A549 (cell line): Measurements from ENCODE around the gene CDH16. TPM values are rescaled to one million over a fixed set of nuclear protein-coding genes. Genes with fewer than 3 reads are reported as not detected.

Source experiments
- ATAC-seq, 2 experiments: fragments of 200-7000 bp in 1 of 2; fragments of >200 bp in 1 of 2; cut with Nextera tagmentation in 1 of 2; cut with Tn5 transposase in 1 of 2; 3 replicates each; pipeline versions ENCODE4 v1.8.0 to v1.9.1; 2018 to 2020; ENCODE audit warnings: mild to moderate bottlenecking in 1 of 2, moderate library complexity in 1 of 2
- CTCF ChIA-PET: fragments of 300-600 bp; sonication (Branson Sonifier 250); formaldehyde crosslinking; extraction: SDS; loops from one replicate; lab custom pipeline; 2021; ENCODE audit warnings: antibody characterized with exemption, inconsistent platforms; lab: Yijun Ruan, JAX
- POLR2A ChIA-PET: fragments of 350-600 bp; formaldehyde crosslinking; extraction: SDS; loops from one replicate; lab custom pipeline; 2021; ENCODE audit warnings: antibody characterized with exemption, inconsistent platforms; lab: Yijun Ruan, JAX
- DNase-seq, 2 experiments: peaks; one replicate each; pipeline versions ENCODE4 v3.0.0 to v3.0.0-alpha.2; 2011 to 2016; ENCODE audit warnings: low read depth in 1 of 2, low spot score in 1 of 2
- FAIRE-seq: peaks from 2 replicates; lab custom pipeline; 2011; peaks lifted over from hg19 to GRCh38; lab: Jason Lieb, UNC
- H3K27ac ChIP-seq, 2 experiments: fragments of >200 bp; sonication (Bioruptor Twin); formaldehyde crosslinking; 3 replicates each; pipeline ENCODE4 v1.5.1; 2016 to 2017
- H3K4me1 ChIP-seq: fragments of >200 bp; sonication (Bioruptor Twin); formaldehyde crosslinking; 3 replicates; pipeline ENCODE4 v1.6.1; 2016
- H3K4me2 ChIP-seq: fragments of >200 bp; sonication (Bioruptor Twin); formaldehyde crosslinking; 3 replicates; pipeline ENCODE4 v1.6.1; 2016
- H3K4me3 ChIP-seq: fragments of >200 bp; sonication (Bioruptor Twin); formaldehyde crosslinking; 3 replicates; pipeline ENCODE4 v1.5.1; 2016
- H3K9me3 ChIP-seq: fragments of >200 bp; sonication (Bioruptor Twin); formaldehyde crosslinking; 3 replicates; pipeline ENCODE4 v1.6.1; 2016
- ELK1 ChIP-seq: fragments of 150-350 bp; IDR thresholded peaks from 2 replicates; pipeline ENCODE4 v1.6.1; 2014; ENCODE audit warnings: low read depth, mild to moderate bottlenecking, low read length
- HEYL ChIP-seq: fragments of 250-450 bp; sonication (Bioruptor Pico); IDR thresholded peaks from 2 replicates; pipeline ENCODE4 v1.8.0; 2021; ENCODE audit warnings: mild to moderate bottlenecking, moderate library complexity
- HOXA7 ChIP-seq: fragments of 250-450 bp; sonication (Bioruptor Pico); IDR thresholded peaks from 2 replicates; pipeline ENCODE4 v1.5.0; 2020; ENCODE audit warnings: mild to moderate bottlenecking, moderate library complexity
- HOXB13 ChIP-seq: fragments of 250-450 bp; sonication (Bioruptor Pico); IDR thresholded peaks from 2 replicates; pipeline ENCODE4 v1.5.0; 2020; ENCODE audit warnings: low read depth, mild to moderate bottlenecking, moderate library complexity
- KDM1A ChIP-seq: fragments of 200-600 bp; sonication (generic); IDR thresholded peaks from 2 replicates; pipeline ENCODE4 v1.6.1; 2016; ENCODE audit warnings: low read depth, mild to moderate bottlenecking
- KDM5A ChIP-seq: fragments of 200-600 bp; sonication (generic); IDR thresholded peaks from 2 replicates; pipeline ENCODE4 v1.6.1; 2016; ENCODE audit warnings: antibody characterized with exemption, mild to moderate bottlenecking
- MYC ChIP-seq: IDR thresholded peaks from 2 replicates; pipeline ENCODE4 v1.6.1; 2012; ENCODE audit warnings: mild to moderate bottlenecking, inconsistent platforms, low read length, improper control_type of control experiment, borderline replicate concordance
- REST ChIP-seq: fragments of 200-600 bp; sonication (generic); IDR thresholded peaks from 2 replicates; pipeline ENCODE4 v1.6.1; 2016; ENCODE audit warnings: antibody characterized with exemption, mild to moderate bottlenecking, moderate library complexity
- TFCP2L1 ChIP-seq: fragments of 250-450 bp; sonication (Bioruptor Pico); IDR thresholded peaks from 2 replicates; pipeline ENCODE4 v1.5.0; 2021; ENCODE audit warnings: mild to moderate bottlenecking
- ZSCAN20 ChIP-seq: fragments of 250-450 bp; sonication (Bioruptor Pico); IDR thresholded peaks from 2 replicates; pipeline ENCODE4 v1.8.0; 2022; ENCODE audit warnings: mild to moderate bottlenecking, moderate library complexity
- WGBS: methylation state at CpG from one replicate; pipeline ENCODE4 v1.1.6; 2017; ENCODE audit errors: missing lambda C conversion rate; 5-methylcytosine and 5-hydroxymethylcytosine counted together
- polyA minus RNA-seq: library from RNA; depleted of rRNA, polyadenylated mRNA; stranded (reverse); fragments of >200 nt; gene quantifications from 2 replicates; pipeline ENCODE4 v1.2.3, GENCODE V29; 2011; rRNA and poly(A)+ RNA removed
- polyA plus RNA-seq, 4 experiments: library from polyadenylated mRNA; depleted of rRNA in 3 of 4; stranded (reverse); fragments of >200 nt; fragmentation: RNase III in 1 of 4; extraction: RNeasy Plus Mini Kit Qiagen cat#74134 plus additional on column Dnase treatment in 1 of 4; gene quantifications; 2 replicates in 3 of 4; 3 replicates in 1 of 4; pipeline ENCODE4 v1.2.3, GENCODE V29; 2011 to 2017
- TF ChIP-seq, protein P1 (sequence below): IDR thresholded peaks from 2 replicates; pipeline ENCODE4 v1.6.1; 2012
- TF ChIP-seq, protein P2 (sequence below): IDR thresholded peaks from 2 replicates; pipeline ENCODE4 v1.6.1; 2012
- TF ChIP-seq, protein P3 (sequence below): fragments of 250-450 bp; sonication (Bioruptor Pico); IDR thresholded peaks from 2 replicates; pipeline ENCODE4 v1.5.0; 2020; ENCODE audit warnings: low read depth, mild to moderate bottlenecking, moderate library complexity

The CDH16 gene
- polyA plus RNA-seq (2011; rRNA removed) (0.18 and 0.37 TPM in 2 replicates), polyA plus RNA-seq (2017; fragmentation: RNase III; extraction: RNeasy Plus Mini Kit Qiagen cat#74134 plus additional on column Dnase treatment) (0.24 to 0.25 TPM (median 0.25 TPM) in 3 replicates), polyA minus RNA-seq (0.49 and 0.54 TPM in 2 replicates)
- polyA plus RNA-seq (2012; cell fraction: cytosol; rRNA removed), result 0.08 and 0.09 TPM in 2 replicates
- polyA plus RNA-seq (2012; cell fraction: nucleus; rRNA removed), result 0.20 and 0.46 TPM in 2 replicates

DNA sequence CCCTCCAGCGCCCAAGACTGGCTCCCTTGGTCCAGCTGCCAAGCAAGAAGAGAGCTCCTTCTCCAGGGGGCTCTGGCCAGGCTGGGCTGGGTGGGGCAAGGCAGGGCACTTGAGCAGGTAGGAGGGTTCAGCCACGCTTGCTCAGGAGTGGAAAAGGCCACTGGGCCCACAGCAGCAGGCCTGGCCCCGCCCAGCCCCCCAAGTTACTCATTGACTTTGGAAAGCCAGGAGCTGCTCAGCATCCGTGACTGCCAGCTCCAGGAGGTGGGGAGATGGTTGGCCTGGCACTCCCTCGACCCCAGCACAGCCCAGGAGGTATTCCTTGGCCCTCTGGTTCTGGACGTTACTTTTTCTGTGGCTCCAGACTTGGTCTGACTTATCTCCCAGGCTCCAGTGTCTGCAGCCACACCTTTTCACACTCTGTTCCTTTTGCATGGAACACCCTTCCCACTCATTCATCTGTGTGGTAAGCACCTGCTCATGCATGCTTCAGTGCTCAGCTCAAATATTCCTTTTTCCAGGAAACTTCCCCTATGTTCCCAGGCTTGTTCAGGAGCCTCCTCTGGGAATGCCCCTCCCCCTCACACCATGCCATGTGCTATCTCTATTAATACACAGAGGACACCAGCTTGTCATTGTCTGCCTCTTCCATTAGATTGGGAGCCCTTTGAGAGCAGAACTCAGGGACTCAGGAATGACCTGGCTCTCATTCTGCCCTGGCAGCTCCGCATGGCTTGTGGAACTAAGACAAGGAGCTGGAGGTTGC lies at the start of gene CDH16:
Gene CDH16, minus strand, starts transcription at position 83 of the 766 bp plus-strand sequence. CDS start 820 bp downstream, outside the sequence.
- no peak for FAIRE-seq
- POLR2A ChIA-PET, result interaction anchor here (0.9 kb wide), 1 partner anchor 12 kb away, joined by 4 read pairs; no protein-coding TSS in a partner anchor

More for the DNA sequence above, at the start of gene CDH16:
- no peaks in the 10 kb centered on the region for H3K9me3 ChIP-seq
- no peak for TF ChIP-seq ZSCAN20 (CRISPR knock-in tag)
- no peak for TF ChIP-seq REST
- TF ChIP-seq KDM5A, result no peak
- TF ChIP-seq, protein P1, sequence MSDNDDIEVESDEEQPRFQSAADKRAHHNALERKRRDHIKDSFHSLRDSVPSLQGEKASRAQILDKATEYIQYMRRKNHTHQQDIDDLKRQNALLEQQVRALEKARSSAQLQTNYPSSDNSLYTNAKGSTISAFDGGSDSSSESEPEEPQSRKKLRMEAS, result no peak
- no peak for TF ChIP-seq TFCP2L1 (CRISPR knock-in tag)
- no peak for TF ChIP-seq ELK1
- TF ChIP-seq, protein P2, sequence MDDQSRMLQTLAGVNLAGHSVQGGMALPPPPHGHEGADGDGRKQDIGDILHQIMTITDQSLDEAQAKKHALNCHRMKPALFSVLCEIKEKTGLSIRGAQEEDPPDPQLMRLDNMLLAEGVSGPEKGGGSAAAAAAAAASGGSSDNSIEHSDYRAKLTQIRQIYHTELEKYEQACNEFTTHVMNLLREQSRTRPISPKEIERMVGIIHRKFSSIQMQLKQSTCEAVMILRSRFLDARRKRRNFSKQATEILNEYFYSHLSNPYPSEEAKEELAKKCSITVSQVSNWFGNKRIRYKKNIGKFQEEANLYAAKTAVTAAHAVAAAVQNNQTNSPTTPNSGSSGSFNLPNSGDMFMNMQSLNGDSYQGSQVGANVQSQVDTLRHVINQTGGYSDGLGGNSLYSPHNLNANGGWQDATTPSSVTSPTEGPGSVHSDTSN, result no peak
- TF ChIP-seq HOXA7 (CRISPR knock-in tag), result no peak
- TF ChIP-seq, protein P3, sequence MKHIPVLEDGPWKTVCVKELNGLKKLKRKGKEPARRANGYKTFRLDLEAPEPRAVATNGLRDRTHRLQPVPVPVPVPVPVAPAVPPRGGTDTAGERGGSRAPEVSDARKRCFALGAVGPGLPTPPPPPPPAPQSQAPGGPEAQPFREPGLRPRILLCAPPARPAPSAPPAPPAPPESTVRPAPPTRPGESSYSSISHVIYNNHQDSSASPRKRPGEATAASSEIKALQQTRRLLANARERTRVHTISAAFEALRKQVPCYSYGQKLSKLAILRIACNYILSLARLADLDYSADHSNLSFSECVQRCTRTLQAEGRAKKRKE (CRISPR knock-in tag), result no peak
- no peak for TF ChIP-seq MYC
- TF ChIP-seq HOXB13 (CRISPR knock-in tag), result no peak
- no peak for TF ChIP-seq HEYL (CRISPR knock-in tag)
- no peak for TF ChIP-seq KDM1A
- ATAC-seq (no peak), DNase-seq (no peak)
- H3K4me2 ChIP-seq, result no peak within 1 kb of the TSS; the same call in 2 of the 3 replicates
- CTCF ChIA-PET, result interaction anchor here (1.7 to 40.8 kb wide), 4 partner anchors 4 to 236 kb away, joined by 7 to 837 read pairs (median 422); partner anchors contain the start of genes CDH16, PDP2 and RRAD
- peak within 1 kb of the TSS in 1 of 2 experiments; percentile 62; a peak in 1 of 6 replicates for H3K27ac ChIP-seq
- WGBS, result 58% methylated on average over 5 of the region's 7 CpGs
- H3K4me1 ChIP-seq, result peaks cover 9% of the 10 kb centered on the region; the same call in 1 of the 3 replicates
- H3K4me3 ChIP-seq, result no peak within 1 kb of the TSS
